ENCODE data around the gene PAX8. TPM values are rescaled to one million over a fixed set of nuclear protein-coding genes. Genes with fewer than 3 reads are reported as not detected.
"Not testable (repeated sequence)": the region's sequence is repeated elsewhere in the genome, so short reads cannot be mapped to it uniquely, and the experiment has no call there.

PAX8 gene
- total RNA-seq, 1 donor = 0.31 TPM

DNA sequence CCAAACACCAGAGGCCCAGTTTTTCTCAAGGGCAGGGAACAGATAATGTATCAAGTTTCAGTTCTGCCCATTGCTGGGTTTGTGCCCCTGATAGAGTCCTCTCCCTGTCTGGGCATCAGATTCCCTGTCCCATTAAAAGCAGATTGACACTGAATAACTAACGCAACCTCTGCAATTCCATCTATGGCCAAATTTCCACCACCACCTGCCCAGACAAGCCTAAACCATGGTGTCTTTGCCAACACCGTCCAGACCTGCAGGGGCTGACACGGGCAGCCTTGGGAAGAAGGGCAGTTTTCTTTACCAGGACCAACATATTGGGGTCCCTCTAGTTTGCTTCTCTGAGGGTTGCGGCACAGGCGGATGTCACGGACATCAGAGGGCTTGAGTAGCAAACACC lies 26.4 kb upstream of the PAX8 start:
- Histone ChIP-seq H3K4me1 (ENCODE audit: insufficient read depth, low read length) (no peaks in the 10 kb centered on the region), H3K27me3 (ENCODE audit: insufficient read depth, low read length) (no peaks in the 10 kb centered on the region), H3K9me3 (ENCODE audit: low read depth, low read length) (no peaks in the 10 kb centered on the region), H3K4me3 (ENCODE audit: low read length) (no peak overlapping the region)

DNA sequence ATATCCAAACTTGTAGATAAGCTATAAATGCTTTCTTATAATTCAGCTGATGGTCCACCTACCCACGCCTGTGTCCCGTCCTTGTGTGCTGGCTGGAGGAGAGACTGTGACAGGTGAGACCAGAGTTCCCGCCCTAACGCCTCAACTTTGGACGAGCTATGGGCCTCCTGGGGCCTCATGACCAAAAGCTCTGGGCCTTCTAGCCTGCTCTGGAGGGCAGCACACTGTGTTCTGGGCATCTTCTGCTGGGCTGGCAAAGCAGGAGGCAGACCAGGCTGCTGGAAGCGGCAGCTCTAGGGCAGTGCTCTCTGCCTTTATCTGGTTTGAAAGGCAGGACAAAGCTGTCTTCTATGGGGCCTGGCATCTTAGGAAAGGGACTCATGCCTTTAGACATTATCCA lies 26.0 kb upstream of the PAX8 start:
- Histone ChIP-seq H3K4me3 (ENCODE audit: low read length) (no peak overlapping the region), H3K9me3 (ENCODE audit: low read depth, low read length) (no peaks in the 10 kb centered on the region), H3K27me3 (ENCODE audit: insufficient read depth, low read length) (no peaks in the 10 kb centered on the region), H3K4me1 (ENCODE audit: insufficient read depth, low read length) (no peaks in the 10 kb centered on the region)

- H3K4me3 ChIP-seq (ENCODE audit: low read length); H3K4me1 ChIP-seq (ENCODE audit: insufficient read depth, low read length); H3K27me3 ChIP-seq (ENCODE audit: insufficient read depth, low read length); H3K9me3 ChIP-seq (ENCODE audit: low read depth, low read length): not testable (repeated sequence)
Measured at GRCh38 chr2:113302216-113302980, 23.7 kb upstream of the PAX8 start.

DNA sequence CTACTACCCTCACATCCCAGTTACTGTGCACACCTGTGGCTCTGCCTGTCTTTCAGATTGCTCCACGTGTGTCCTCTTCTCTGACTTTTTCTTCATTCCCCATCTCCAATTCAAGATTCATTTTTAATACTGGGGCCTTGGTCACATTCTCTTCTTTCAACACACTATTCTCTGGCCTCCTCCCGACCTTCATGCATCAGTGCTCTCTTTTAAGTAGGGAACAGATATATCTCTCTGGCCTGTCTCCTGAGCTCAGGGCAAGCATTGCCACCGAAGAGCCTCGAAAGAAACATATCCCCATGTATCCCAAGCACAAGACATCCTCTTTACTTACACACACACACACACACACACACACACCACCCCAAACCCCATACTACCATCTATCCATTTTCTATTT lies 21.6 kb upstream of the PAX8 start:
- H3K9me3 ChIP-seq (ENCODE audit: low read depth, low read length) = no peaks in the 10 kb centered on the region
- H3K27me3 ChIP-seq (ENCODE audit: insufficient read depth, low read length) = no peaks in the 10 kb centered on the region
- H3K4me3 ChIP-seq (ENCODE audit: low read length) = no peak overlapping the region
- no peaks in the 10 kb centered on the region for H3K4me1 ChIP-seq (ENCODE audit: insufficient read depth, low read length)

DNA sequence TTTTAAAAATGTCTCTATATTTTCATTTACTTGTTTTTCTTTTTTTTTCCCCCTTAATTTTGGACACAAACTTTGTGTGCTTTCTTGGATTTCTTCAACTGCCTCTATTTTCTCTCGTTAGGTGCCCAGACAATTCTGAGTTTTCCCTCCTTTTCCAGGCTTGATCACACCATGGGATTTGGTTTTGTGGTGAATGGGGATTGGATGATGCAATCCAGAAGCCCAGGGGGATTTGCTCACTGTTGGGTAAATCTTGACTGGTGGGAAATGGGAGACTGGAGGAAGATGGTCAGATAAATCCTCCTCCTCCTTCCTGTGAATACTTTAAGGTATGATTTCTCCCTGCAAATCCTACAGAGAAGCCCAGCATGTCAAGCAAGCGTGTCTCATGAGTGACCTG lies 19.5 kb upstream of the PAX8 start:
- Histone ChIP-seq H3K4me1 (ENCODE audit: insufficient read depth, low read length) (no peaks in the 10 kb centered on the region), H3K4me3 (ENCODE audit: low read length) (no peak overlapping the region), H3K9me3 (ENCODE audit: low read depth, low read length) (no peaks in the 10 kb centered on the region), H3K27me3 (ENCODE audit: insufficient read depth, low read length) (no peaks in the 10 kb centered on the region)

GRCh38 chr2:113297590-113297989 lies 18.9 kb upstream of the PAX8 start:
- not testable (repeated sequence) for H3K4me1 ChIP-seq (ENCODE audit: insufficient read depth, low read length); H3K9me3 ChIP-seq (ENCODE audit: low read depth, low read length); H3K4me3 ChIP-seq (ENCODE audit: low read length); H3K27me3 ChIP-seq (ENCODE audit: insufficient read depth, low read length)

- no peaks in the 10 kb centered on the region for H3K4me1 ChIP-seq (ENCODE audit: insufficient read depth, low read length)
- peaks cover 2% of the 10 kb centered on the region for H3K27me3 ChIP-seq (ENCODE audit: insufficient read depth, low read length)
- no peaks in the 10 kb centered on the region for H3K9me3 ChIP-seq (ENCODE audit: low read depth, low read length)
- H3K4me3 ChIP-seq (ENCODE audit: low read length) = no peak overlapping the region
Measured at GRCh38 chr2:113291191-113291590, 12.5 kb upstream of the PAX8 start.

DNA sequence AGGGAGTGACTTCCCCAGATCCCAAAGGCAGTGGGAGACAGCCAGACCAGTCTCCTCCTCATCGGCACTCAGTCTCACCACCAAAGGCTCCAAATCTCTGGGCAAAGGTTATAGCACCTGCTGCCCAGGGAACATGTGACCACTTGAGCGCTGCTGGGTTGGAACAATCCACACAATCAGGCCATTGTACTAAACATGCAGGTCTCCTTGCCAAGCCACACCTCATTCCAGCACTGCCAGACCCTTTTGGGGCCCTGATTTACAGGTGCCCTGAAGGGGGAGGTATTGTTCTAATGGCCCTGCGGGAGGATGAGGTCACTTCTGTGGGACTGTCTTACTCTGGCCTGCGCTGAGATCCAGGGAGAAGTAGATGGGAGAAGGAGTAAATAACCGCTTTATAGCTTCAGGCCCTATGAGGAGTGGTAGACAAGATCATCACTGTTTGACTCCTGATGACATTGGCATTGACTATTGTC lies 10.0 kb upstream of the PAX8 start:
- not testable (repeated sequence) for H3K4me1 ChIP-seq (ENCODE audit: insufficient read depth, low read length); H3K4me3 ChIP-seq (ENCODE audit: low read length); H3K27me3 ChIP-seq (ENCODE audit: insufficient read depth, low read length); H3K9me3 ChIP-seq (ENCODE audit: low read depth, low read length)

DNA sequence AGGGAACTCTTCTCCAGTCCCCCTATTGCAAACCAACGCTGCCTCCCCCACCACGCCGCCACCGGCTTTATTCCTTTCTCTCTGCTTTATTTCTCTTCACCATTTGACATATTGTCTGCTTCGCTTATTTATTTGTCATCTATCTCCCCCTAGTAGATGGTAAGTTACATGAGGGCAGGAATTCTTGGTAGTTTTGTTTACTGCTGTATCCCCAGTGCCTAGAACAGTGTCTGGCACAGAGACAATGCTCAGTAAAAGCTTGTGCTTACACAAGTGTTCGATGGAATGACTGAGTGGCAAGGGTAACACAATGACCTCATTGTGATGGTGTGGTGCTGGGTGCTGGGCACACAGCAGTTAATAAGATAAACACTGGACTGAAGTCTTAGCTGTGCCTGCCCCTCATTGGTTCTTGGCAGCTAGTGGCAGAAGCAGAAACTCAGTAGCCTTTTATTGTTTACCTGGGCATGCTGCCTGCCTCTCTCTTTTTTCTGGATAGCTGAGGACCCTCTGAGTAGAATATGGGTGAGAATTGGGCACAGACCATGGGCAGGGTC lies 9.5 kb upstream of the PAX8 start:
- not testable (repeated sequence) for H3K9me3 ChIP-seq (ENCODE audit: low read depth, low read length); H3K27me3 ChIP-seq (ENCODE audit: insufficient read depth, low read length); H3K4me1 ChIP-seq (ENCODE audit: insufficient read depth, low read length); H3K4me3 ChIP-seq (ENCODE audit: low read length)

- Histone ChIP-seq H3K9me3 (ENCODE audit: low read depth, low read length) (no peaks in the 10 kb centered on the region), H3K4me1 (ENCODE audit: insufficient read depth, low read length) (peaks cover 5% of the 10 kb centered on the region), H3K4me3 (ENCODE audit: low read length) (no peak overlapping the region), H3K27me3 (ENCODE audit: insufficient read depth, low read length) (no peaks in the 10 kb centered on the region)
Measured at GRCh38 chr2:113285816-113286215, 7.1 kb upstream of the PAX8 start.

GRCh38 chr2:113284999-113285398 lies 6.3 kb upstream of the PAX8 start:
- not testable (repeated sequence) for H3K9me3 ChIP-seq (ENCODE audit: low read depth, low read length); H3K4me3 ChIP-seq (ENCODE audit: low read length)

GRCh38 chr2:113284476-113284875 lies 5.8 kb upstream of the PAX8 start:
- H3K4me1 ChIP-seq (ENCODE audit: insufficient read depth, low read length) = peaks cover 5% of the 10 kb centered on the region
- no peaks in the 10 kb centered on the region for H3K9me3 ChIP-seq (ENCODE audit: low read depth, low read length)
- no peak overlapping the region for H3K4me3 ChIP-seq (ENCODE audit: low read length)
- H3K27me3 ChIP-seq (ENCODE audit: insufficient read depth, low read length) = peaks cover 3% of the 10 kb centered on the region

More at GRCh38 chr2:113284999-113285398, 6.3 kb upstream of the PAX8 start:
- not testable (repeated sequence) for H3K4me1 ChIP-seq (ENCODE audit: insufficient read depth, low read length); H3K27me3 ChIP-seq (ENCODE audit: insufficient read depth, low read length)

- peaks cover 8% of the 10 kb centered on the region for H3K27me3 ChIP-seq (ENCODE audit: insufficient read depth, low read length)
- H3K4me3 ChIP-seq (ENCODE audit: low read length) = no peak overlapping the region
- H3K9me3 ChIP-seq (ENCODE audit: low read depth, low read length) = no peaks in the 10 kb centered on the region
- peaks cover 5% of the 10 kb centered on the region for H3K4me1 ChIP-seq (ENCODE audit: insufficient read depth, low read length)
Measured at GRCh38 chr2:113283704-113284284, 5.1 kb upstream of the PAX8 start.

- peaks cover 16% of the 10 kb centered on the region for H3K27me3 ChIP-seq (ENCODE audit: insufficient read depth, low read length)
- no peak overlapping the region for H3K4me3 ChIP-seq (ENCODE audit: low read length)
- H3K4me1 ChIP-seq (ENCODE audit: insufficient read depth, low read length) = peaks cover 5% of the 10 kb centered on the region
- no peaks in the 10 kb centered on the region for H3K9me3 ChIP-seq (ENCODE audit: low read depth, low read length)
Measured at GRCh38 chr2:113282747-113283533, 4.2 kb upstream of the PAX8 start.
